Measurements from ENCODE around the gene SSBP3.

DNA sequence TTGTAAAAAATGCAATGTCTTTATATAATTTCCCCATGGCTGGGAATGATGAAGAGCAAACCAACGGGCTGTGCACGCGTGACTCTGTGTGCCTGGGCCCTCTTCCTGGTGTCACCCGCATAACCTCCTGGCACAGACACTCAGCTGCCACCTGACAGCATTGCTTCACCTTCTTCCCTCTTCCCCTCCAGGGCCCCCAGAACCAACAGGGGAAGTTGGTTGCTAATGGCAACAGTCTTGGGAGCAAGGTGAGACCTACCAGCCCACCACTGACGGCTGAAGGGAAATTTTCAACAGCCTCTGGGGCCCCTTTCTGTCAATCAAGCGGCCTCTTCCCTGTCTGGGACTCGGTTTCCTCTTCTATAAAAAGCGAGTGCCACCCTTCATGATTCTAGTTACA lies 33.2 kb downstream of the SSBP3 start:
- TF ChIP-seq MAX (IDR thresholded peaks at IDR 0.05) (no peak), HNF4G (IDR thresholded peaks at IDR 0.05) (no peak)
- TF ChIP-seq, protein P1, sequence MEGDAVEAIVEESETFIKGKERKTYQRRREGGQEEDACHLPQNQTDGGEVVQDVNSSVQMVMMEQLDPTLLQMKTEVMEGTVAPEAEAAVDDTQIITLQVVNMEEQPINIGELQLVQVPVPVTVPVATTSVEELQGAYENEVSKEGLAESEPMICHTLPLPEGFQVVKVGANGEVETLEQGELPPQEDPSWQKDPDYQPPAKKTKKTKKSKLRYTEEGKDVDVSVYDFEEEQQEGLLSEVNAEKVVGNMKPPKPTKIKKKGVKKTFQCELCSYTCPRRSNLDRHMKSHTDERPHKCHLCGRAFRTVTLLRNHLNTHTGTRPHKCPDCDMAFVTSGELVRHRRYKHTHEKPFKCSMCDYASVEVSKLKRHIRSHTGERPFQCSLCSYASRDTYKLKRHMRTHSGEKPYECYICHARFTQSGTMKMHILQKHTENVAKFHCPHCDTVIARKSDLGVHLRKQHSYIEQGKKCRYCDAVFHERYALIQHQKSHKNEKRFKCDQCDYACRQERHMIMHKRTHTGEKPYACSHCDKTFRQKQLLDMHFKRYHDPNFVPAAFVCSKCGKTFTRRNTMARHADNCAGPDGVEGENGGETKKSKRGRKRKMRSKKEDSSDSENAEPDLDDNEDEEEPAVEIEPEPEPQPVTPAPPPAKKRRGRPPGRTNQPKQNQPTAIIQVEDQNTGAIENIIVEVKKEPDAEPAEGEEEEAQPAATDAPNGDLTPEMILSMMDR (IDR thresholded peaks at IDR 0.05; ENCODE audit: low read depth, low read length, missing input control): no peak
- TF ChIP-seq, protein P2, sequence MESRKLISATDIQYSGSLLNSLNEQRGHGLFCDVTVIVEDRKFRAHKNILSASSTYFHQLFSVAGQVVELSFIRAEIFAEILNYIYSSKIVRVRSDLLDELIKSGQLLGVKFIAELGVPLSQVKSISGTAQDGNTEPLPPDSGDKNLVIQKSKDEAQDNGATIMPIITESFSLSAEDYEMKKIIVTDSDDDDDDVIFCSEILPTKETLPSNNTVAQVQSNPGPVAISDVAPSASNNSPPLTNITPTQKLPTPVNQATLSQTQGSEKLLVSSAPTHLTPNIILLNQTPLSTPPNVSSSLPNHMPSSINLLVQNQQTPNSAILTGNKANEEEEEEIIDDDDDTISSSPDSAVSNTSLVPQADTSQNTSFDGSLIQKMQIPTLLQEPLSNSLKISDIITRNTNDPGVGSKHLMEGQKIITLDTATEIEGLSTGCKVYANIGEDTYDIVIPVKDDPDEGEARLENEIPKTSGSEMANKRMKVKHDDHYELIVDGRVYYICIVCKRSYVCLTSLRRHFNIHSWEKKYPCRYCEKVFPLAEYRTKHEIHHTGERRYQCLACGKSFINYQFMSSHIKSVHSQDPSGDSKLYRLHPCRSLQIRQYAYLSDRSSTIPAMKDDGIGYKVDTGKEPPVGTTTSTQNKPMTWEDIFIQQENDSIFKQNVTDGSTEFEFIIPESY (IDR thresholded peaks at IDR 0.05): no peak

Data from liver (tissue), 3 donors.